ENCODE results near the gene PTBP1. TPM values are rescaled to one million over a fixed set of nuclear protein-coding genes. Genes with fewer than 3 reads are reported as not detected.

The PTBP1 gene
- total RNA-seq, 2 experiments from 2014 or later, result 524 to 526 TPM

DNA sequence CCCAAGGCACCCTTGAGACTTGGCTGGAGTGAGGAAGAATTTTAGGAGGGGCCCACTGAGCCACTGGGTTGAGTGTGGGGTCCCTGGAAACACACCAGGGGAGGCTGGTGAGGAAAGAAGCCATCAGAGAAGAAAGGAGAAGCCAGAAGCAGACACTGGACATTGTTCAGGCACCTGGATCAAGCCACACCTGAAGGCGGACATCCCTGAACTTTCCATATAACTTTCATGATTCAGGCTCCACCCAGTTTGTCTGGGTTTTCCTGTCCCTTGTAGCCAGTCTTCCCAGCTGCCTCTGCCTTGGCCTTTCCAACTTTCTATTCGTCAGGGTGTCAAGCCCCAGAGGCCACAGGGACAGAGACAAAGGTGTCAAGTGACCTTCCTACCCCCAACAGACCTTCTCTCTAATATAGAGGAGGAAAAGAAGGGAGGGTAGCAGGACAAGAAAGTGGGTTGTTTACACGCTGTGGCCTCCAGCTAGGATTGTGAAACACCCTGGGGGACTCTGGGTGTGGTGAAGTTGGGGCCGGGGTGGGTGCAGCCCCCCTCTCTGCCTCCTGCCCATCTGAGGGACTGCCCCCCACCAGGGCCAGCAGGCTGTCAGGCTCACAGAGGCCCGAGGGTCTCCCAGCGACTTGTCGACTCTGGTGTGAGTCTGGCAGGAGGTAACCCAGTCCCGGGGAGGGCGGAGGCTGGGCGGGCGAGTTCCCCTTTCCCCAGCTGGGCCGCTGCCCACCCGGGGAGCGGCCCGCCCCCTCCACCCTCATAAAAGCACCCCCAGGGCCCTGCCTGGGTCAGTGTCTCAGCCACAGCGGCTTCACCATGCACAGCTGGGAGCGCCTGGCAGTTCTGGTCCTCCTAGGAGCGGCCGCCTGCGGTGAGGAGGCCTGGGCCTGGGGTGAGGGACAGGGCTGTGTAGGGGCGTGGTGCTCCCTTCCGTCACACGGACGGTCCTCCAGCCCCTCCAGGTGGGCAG, 61.9 kb downstream of the PTBP1 start, which contains the start of gene CFD:
CFD (plus strand) TSS at position 797 of the 976 bp plus-strand sequence; CDS start at position 823, 26 bp downstream.
- Mint-ChIP-seq H3K36me3 (ENCODE audit: low read depth) (no peaks in the 10 kb centered on the region), H3K27me3 (ENCODE audit: low read depth) (peaks cover 14% of the 10 kb centered on the region), H3K27ac (no peak within 1 kb of the TSS), H3K9me3 (ENCODE audit: insufficient read depth) (no peaks in the 10 kb centered on the region), H3K4me3 (no peak within 1 kb of the TSS), H3K4me1 (ENCODE audit: low read depth) (peaks cover 18% of the 10 kb centered on the region)
- no peak for DNase-seq
- CTCF ChIA-PET, result interaction anchor here (0.9 to 2.3 kb wide), 2 partner anchors 51 to 61 kb away, joined by 4 to 13 read pairs; no protein-coding TSS in a partner anchor
- POLR2A ChIA-PET, result interaction anchor here (0.6 kb wide), 1 partner anchor 34 kb away, joined by 3 read pairs; the partner anchor contains the start of genes MED16 and RNU6-9
- ATAC-seq, result no peak

DNA sequence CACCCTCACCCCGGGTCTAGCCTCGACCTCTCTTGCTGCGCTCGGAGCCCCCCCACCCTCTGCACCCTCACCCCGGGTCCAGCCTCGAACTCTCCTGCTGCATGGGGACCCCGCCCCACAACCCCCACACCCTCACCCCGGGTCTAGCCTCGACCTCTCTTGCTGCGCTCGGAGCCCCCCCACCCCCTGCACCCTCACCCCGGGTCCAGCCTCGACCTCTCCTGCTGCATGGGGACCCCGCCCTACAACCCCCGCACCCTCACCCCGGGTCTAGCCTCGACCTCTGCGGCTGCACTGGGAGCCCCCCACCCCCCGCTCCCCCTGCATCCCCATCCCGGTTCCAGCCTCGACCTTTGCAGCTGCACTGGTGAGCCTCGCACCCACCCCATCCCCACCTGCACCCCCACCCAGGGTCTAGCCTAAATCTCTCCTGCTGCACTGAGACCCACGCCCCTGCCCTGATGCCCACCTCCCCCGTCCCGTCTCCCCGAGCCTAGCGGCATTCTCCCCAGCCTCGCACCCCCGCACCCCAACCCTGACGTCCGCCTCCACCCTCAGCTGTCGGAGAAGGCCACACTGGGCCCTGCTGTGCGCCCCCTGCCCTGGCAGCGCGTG, 64.0 kb downstream of the PTBP1 start:
- CTCF ChIA-PET, result no interaction called here
- POLR2A ChIA-PET, result no interaction called here
- H3K36me3 Mint-ChIP-seq (ENCODE audit: low read depth), result no peaks in the 10 kb centered on the region

More for the DNA sequence above, 64.0 kb downstream of the PTBP1 start:
- H3K4me1 Mint-ChIP-seq (ENCODE audit: low read depth), result peaks cover 18% of the 10 kb centered on the region
- peaks cover 14% of the 10 kb centered on the region for H3K27me3 Mint-ChIP-seq (ENCODE audit: low read depth)
- no peak overlapping the region for H3K27ac Mint-ChIP-seq
- ATAC-seq, result no peak
- H3K9me3 Mint-ChIP-seq (ENCODE audit: insufficient read depth), result no peaks in the 10 kb centered on the region
- H3K4me3 Mint-ChIP-seq, result no peak overlapping the region
- DNase-seq, result no peak

Small RNA genes within 50 kb of the gene (microRNA-seq; reads per million reads assigned to microRNA genes)
- gene MIR3187 (112 reads per million, percentile 62 among the genes with 10 or more reads in this experiment), gene MIR4745 (25.8 reads per million, percentile 40 among the genes with 10 or more reads in this experiment)

Other genes starting within 250 kb of the PTBP1 start
- 100 to 1,000 TPM; 207 to 217 TPM for gene BSG, start 224.9 kb upstream of the PTBP1 start, total RNA-seq
- gene HCN2, start 207.6 kb upstream of the PTBP1 start, total RNA-seq, result 1 to 10 TPM in 1 of 2 experiments, under 1 TPM in 1; 0.84 to 1.3 TPM
- gene POLRMT, start 163.9 kb upstream of the PTBP1 start, total RNA-seq, result 10 to 100 TPM; 50.6 to 51.0 TPM
- not detected for gene FGF22, start 157.6 kb upstream of the PTBP1 start, total RNA-seq
- gene RNF126, start 134.2 kb upstream of the PTBP1 start, total RNA-seq, result 10 to 100 TPM; 71.3 to 78.4 TPM
- gene FSTL3, start 121.1 kb upstream of the PTBP1 start, total RNA-seq, result 1 to 10 TPM; 2.2 to 3.0 TPM
- not detected for gene PRSS57, start 102.0 kb upstream of the PTBP1 start, total RNA-seq
- not detected for gene PALM, start 88.5 kb upstream of the PTBP1 start, total RNA-seq
- not detected for gene MISP, start 46.3 kb upstream of the PTBP1 start, total RNA-seq
- gene PLPPR3, start 24.5 kb downstream of the PTBP1 start, total RNA-seq, result not detected
- gene AZU1, start 30.4 kb downstream of the PTBP1 start, total RNA-seq, result not detected
- gene PRTN3, start 43.5 kb downstream of the PTBP1 start, total RNA-seq, result not detected
- not detected for gene ELANE, start 54.9 kb downstream of the PTBP1 start, total RNA-seq
- 1 to 10 TPM; 2.1 to 2.2 TPM for gene CFD, start 62.2 kb downstream of the PTBP1 start, total RNA-seq
- gene MED16, start 95.7 kb downstream of the PTBP1 start, total RNA-seq, result 10 to 100 TPM; 55.9 to 60.4 TPM
- gene RNU6-9, start 96.0 kb downstream of the PTBP1 start, total RNA-seq, result not detected
- 10 to 100 TPM; 75.9 to 76.7 TPM for gene R3HDM4, start 115.8 kb downstream of the PTBP1 start, total RNA-seq
- gene KISS1R, start 119.9 kb downstream of the PTBP1 start, total RNA-seq, result 1 to 10 TPM in 1 of 2 experiments, under 1 TPM in 1; 0.55 to 1.1 TPM
- 10 to 100 TPM; 26.7 to 27.7 TPM for gene ARID3A, start 128.6 kb downstream of the PTBP1 start, total RNA-seq
- gene WDR18, start 186.9 kb downstream of the PTBP1 start, total RNA-seq, result 10 to 100 TPM; 51.5 to 53.0 TPM
- gene GRIN3B, start 203.0 kb downstream of the PTBP1 start, total RNA-seq, result not detected
- 100 to 1,000 TPM; 153 to 160 TPM for gene TMEM259, start 223.7 kb downstream of the PTBP1 start, total RNA-seq
- gene RNU6-2, start 224.1 kb downstream of the PTBP1 start, total RNA-seq, result not detected
- 100 to 1,000 TPM; 417 to 455 TPM for gene CNN2, start 229.2 kb downstream of the PTBP1 start, total RNA-seq
- gene ABCA7, start 242.7 kb downstream of the PTBP1 start, total RNA-seq, result 10 to 100 TPM; 76.6 to 77.5 TPM